GM10266 (cell line): ENCODE measurements around the gene DUSP2.

Experiments used
- DNase-seq: peaks from one replicate; pipeline ENCODE4 v3.0.0; 2012; ENCODE audit errors: extremely low spot score
- TF ChIP-seq, protein P1 (sequence below): IDR thresholded peaks from 2 replicates; pipeline ENCODE4 v1.5.1; 2012; ENCODE audit warnings: mild to moderate bottlenecking, low read depth; ENCODE audit not compliant: control insufficient read depth, insufficient read depth; ENCODE audit errors: missing control alignments

DUSP2 gene

DNA sequence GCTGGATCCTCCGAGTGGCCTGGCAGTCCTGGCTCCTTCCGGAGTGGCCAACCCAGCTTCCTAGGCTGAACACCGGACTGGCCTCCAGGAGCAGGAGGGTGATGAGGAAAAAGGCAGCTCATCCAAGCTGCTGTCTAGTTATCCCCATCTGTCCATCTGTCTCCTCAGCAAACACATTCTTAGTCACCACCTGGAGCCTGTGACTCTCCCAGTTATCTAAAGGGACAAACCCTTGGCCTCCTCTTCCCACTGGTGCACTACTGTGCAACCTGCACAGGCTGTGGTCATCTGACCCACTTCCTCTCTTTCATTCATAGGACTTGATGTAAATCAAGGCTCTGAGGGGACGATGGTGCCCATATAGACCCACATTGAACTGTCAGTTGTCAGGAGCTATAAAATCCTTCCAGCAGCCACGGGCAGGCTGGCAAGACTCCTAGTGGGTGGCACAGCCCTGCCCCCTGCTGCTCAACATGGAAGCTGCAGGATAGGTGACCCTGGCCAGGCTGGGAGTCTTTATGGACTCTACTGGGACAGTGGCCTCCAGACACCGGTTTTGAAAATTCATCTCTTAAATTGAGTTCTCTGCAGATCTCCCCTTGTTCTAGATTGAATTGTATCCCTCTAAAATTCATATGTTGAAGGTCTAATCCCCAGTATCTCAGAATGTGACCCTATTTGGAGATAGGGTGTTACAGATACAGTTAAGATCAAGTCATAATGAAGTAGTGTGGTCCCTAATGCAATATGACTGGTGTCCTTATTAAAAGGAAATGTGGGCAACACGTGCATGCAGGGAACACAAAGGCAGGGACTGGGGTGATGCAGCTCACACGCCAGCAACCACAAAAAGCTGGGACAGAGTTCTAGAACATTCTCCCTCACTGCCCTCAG is 29.3 kb upstream of the DUSP2 start:
- TF ChIP-seq, protein P1, sequence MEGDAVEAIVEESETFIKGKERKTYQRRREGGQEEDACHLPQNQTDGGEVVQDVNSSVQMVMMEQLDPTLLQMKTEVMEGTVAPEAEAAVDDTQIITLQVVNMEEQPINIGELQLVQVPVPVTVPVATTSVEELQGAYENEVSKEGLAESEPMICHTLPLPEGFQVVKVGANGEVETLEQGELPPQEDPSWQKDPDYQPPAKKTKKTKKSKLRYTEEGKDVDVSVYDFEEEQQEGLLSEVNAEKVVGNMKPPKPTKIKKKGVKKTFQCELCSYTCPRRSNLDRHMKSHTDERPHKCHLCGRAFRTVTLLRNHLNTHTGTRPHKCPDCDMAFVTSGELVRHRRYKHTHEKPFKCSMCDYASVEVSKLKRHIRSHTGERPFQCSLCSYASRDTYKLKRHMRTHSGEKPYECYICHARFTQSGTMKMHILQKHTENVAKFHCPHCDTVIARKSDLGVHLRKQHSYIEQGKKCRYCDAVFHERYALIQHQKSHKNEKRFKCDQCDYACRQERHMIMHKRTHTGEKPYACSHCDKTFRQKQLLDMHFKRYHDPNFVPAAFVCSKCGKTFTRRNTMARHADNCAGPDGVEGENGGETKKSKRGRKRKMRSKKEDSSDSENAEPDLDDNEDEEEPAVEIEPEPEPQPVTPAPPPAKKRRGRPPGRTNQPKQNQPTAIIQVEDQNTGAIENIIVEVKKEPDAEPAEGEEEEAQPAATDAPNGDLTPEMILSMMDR, result peak; percentile 95
- DNase-seq, result peak; percentile 64

DNA sequence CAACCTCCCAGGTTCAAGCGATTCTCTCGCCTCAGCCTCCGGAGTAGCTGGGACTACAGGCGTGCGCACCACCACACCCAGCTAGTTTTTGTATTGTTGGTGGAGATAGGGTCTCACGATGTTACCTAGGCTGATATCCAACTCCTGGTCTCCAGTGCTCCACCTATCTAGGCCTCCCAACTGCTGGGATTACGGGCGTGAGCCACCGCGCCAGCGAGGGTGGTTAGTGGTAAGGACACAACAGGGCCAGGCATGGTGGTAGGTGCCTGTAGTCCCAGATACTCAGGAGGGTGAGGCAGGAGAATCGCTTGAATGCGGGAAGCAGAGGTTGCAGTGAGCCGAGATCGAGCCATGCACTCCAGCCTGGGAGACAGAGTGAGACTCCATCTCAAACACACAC is 26.6 kb upstream of the DUSP2 start:
- DNase-seq, result no peak
- TF ChIP-seq, protein P1, result no peak

DNA sequence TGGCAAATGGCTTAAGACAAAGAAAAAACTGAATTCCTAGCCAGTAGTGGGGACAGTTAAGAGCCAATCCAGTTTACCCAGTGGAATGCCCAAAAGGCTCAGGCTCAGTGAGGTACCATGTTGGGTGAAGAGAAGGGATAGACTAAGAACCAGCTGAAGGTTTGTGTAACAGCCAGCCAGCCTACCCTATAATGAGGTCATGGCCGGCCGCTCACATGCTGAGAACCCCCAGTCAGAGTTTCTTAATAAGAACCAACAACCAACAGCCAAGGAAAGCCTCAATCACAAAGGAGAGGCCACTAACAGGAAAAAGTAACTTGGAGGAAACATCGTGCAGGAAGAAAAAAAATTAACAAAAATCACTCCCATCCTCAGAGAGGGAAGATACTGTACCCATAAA is 25.4 kb upstream of the DUSP2 start:
- TF ChIP-seq, protein P1, result no peak
- no peak for DNase-seq

DNA sequence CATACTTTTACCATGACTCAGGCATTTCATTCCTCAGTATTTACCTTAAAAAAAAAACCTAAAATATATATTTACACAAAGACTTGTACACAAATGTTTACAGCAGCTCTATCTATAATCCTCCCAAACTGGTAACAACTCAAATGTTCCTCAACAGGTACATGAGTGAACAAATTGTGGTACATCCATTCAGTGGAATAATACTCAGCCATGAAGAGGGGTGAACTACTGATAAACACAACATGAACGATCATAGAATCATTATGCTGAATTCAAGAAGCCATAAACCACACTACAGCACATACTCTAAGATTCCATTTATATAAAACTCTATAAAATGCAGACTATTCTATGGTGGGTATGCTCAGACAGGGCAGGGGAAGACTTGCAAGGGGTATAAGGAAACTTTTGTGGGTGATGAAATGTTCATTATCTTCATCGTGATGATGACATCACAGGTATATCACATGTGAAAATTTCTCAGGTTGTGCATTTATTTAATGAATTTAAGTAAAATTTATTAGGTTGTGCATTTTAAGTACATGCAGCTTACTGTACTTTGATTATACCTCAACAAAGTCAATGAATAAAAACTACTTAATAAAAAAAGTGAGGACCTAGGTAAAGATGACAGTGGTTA is 24.7 kb upstream of the DUSP2 start:
- no peak for DNase-seq
- TF ChIP-seq, protein P1, result no peak

- TF ChIP-seq, protein P1, result no peak
- no peak for DNase-seq
These were observed 22.3 kb upstream of the DUSP2 start for GRCh38 chr2:96167407-96168013.

GRCh38 chr2:96164459-96165184 is 19.4 kb upstream of the DUSP2 start:
- TF ChIP-seq, protein P1, result peak; percentile 14
- DNase-seq, result peak; percentile 79
